ENCODE measurements around the gene SLC4A8. TPM values are rescaled to one million over a fixed set of nuclear protein-coding genes. Genes with fewer than 3 reads are reported as not detected.

SLC4A8 gene
- total and polyA plus RNA-seq, 9 of the 15 experiments (the other 6 are each of a cell fraction or from before 2014, with no cell fraction given), result 0.04 to 1.5 (median 0.12) TPM; not detected in 2

DNA sequence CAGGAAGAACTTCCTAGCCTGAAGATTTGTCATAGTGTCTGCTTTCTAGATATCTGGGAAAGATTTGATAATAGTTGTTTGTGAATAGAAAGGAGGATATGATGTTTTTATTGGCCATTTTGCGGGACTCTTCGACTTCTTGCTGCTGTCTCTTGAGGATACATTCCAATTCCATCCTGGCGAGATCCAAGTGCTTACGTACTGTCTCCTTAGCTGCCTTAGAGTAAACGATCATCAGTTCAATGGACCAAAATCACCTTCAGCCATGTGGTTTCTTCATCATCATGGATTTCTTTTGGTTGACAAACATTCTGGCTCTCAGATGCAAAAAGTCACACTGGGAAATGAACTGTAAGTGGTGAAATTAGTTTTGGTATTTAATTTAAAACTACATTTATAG, 83.7 kb downstream of the SLC4A8 start (continued):
- TF ChIP-seq RREB1 (CRISPR knock-in tag; IDR thresholded peaks at IDR 0.05), result no peak
- no peak for TF ChIP-seq ZZZ3 (IDR thresholded peaks at IDR 0.05)
- TF ChIP-seq HNRNPK (IDR thresholded peaks at IDR 0.05; ENCODE audit: low read depth, low read length, poor library complexity, severe bottlenecking), result no peak
- no peak for TF ChIP-seq MITF (IDR thresholded peaks at IDR 0.05)
- TF ChIP-seq, protein P1, sequence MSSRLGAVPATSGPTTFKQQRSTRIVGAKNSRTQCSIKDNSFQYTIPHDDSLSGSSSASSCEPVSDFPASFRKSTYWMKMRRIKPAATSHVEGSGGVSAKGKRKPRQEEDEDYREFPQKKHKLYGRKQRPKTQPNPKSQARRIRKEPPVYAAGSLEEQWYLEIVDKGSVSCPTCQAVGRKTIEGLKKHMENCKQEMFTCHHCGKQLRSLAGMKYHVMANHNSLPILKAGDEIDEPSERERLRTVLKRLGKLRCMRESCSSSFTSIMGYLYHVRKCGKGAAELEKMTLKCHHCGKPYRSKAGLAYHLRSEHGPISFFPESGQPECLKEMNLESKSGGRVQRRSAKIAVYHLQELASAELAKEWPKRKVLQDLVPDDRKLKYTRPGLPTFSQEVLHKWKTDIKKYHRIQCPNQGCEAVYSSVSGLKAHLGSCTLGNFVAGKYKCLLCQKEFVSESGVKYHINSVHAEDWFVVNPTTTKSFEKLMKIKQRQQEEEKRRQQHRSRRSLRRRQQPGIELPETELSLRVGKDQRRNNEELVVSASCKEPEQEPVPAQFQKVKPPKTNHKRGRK (tag; IDR thresholded peaks at IDR 0.05), result no peak
- TF ChIP-seq FOXK1 (CRISPR knock-in tag; IDR thresholded peaks at IDR 0.05; ENCODE audit: borderline replicate concordance), result no peak
- TF ChIP-seq YY1 (IDR thresholded peaks at IDR 0.05; ENCODE audit: borderline replicate concordance in 1 of 3, control insufficient read depth in 1 of 3, extremely low read depth in 1 of 3, insufficient read depth in 3 of 3, insufficient read length in 1 of 3, insufficient replicate concordance in 2 of 3, low read depth in 1 of 3, low read length in 2 of 3), result no peak
- no peak for TF ChIP-seq TSC22D4 (tag; IDR thresholded peaks at IDR 0.05)
- TF ChIP-seq JUN (IDR thresholded peaks at IDR 0.05; ENCODE audit: borderline replicate concordance, low read depth, low read length), result no peak
- TF ChIP-seq JUN (CRISPR knock-in tag; IDR thresholded peaks at IDR 0.05; ENCODE audit: borderline replicate concordance), result no peak
- TF ChIP-seq, protein P2, sequence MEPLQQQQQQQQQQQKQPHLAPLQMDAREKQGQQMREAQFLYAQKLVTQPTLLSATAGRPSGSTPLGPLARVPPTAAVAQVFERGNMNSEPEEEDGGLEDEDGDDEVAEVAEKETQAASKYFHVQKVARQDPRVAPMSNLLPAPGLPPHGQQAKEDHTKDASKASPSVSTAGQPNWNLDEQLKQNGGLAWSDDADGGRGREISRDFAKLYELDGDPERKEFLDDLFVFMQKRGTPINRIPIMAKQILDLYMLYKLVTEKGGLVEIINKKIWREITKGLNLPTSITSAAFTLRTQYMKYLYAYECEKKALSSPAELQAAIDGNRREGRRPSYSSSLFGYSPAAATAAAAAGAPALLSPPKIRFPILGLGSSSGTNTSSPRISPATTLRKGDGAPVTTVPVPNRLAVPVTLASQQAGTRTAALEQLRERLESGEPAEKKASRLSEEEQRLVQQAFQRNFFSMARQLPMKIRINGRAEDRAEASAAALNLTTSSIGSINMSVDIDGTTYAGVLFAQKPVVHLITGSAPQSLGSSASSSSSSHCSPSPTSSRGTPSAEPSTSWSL (CRISPR knock-in tag; IDR thresholded peaks at IDR 0.05; ENCODE audit: borderline replicate concordance), result no peak
- TF ChIP-seq EWSR1 (IDR thresholded peaks at IDR 0.05; ENCODE audit: borderline replicate concordance, low read depth, partially characterized antibody), result no peak
- TF ChIP-seq ZNF197 (CRISPR knock-in tag; IDR thresholded peaks at IDR 0.05; ENCODE audit: low read depth), result no peak
- no peak for TF ChIP-seq ZNF766 (CRISPR knock-in tag; conservative IDR thresholded peaks at IDR 0.05)

All from K562 (cell line).